NT2/D1 (cell line): ENCODE measurements around the gene ZNF286A.
"Not testable (repeated sequence)": the region's sequence is repeated elsewhere in the genome, so short reads cannot be mapped to it uniquely, and the experiment has no call there.

Experiments used
- DNase-seq: peaks from one replicate; pipeline ENCODE4 v3.0.0-alpha.2; 2011; ENCODE audit warnings: low read depth, low spot score
- H3K27me3 ChIP-seq: 2 replicates; pipeline ENCODE4 v1.6.0; 2011; ENCODE audit warnings: mild to moderate bottlenecking; ENCODE audit not compliant: insufficient read length, insufficient read depth
- H3K36me3 ChIP-seq: 2 replicates; pipeline ENCODE4 v1.6.1; 2011; ENCODE audit warnings: mild to moderate bottlenecking, low read length, mixed read lengths; ENCODE audit not compliant: insufficient read depth, insufficient read length
- H3K4me1 ChIP-seq: 2 replicates; pipeline ENCODE4 v1.5.1; 2011; ENCODE audit not compliant: insufficient read depth, insufficient read length
- H3K4me3 ChIP-seq: 2 replicates; pipeline ENCODE4 v1.5.1; 2011; ENCODE audit warnings: low read depth; ENCODE audit not compliant: insufficient read length
- H3K9ac ChIP-seq: 2 replicates; pipeline ENCODE4 v1.6.0; 2011; ENCODE audit warnings: low read depth; ENCODE audit not compliant: insufficient read length
- H3K9me3 ChIP-seq: 2 replicates; pipeline ENCODE4 v1.5.1; 2011; ENCODE audit warnings: mild to moderate bottlenecking, low read length; ENCODE audit not compliant: insufficient read depth
- SUZ12 ChIP-seq: IDR thresholded peaks from 2 replicates; pipeline ENCODE4 v1.6.1; 2011; ENCODE audit not compliant: insufficient read length, insufficient read depth; ENCODE audit errors: extremely low read depth
- YY1 ChIP-seq: IDR thresholded peaks from 2 replicates; pipeline ENCODE4 v1.6.1; 2011; ENCODE audit not compliant: insufficient read length, insufficient read depth
- ZNF274 ChIP-seq: IDR thresholded peaks from 2 replicates; pipeline ENCODE4 v1.6.1; 2011; ENCODE audit warnings: mild to moderate bottlenecking, low read depth, low read length

ZNF286A gene

DNA sequence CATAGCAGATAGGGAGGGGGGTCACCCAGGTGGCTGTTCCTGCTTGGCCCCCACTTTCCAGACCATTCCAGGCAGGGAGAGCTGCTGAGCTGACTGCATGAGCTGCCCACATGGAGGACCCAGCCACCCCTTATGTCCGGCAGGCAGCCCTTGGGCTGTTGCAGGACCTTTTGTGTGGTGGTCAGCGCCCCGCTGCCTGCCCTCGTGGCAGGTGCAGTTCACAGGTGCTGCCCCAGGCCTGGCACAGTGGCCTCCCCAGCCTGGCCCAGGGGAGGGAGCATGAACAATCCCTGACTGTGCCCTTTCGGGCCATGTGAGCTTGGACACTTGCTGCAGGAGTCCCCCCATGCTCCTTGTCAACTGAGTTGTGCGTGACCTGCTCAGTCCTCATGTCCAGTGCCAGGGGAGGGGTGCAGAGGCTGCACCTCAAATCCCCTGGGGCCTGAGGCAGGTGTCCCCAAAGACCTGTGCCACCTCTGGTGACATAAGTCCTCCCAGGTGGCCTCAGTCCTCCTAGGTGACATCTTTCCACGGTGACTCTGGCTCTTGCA, 41.1 kb downstream of the ZNF286A start:
- no peaks in the 10 kb centered on the region for H3K4me1 ChIP-seq
- H3K4me3 ChIP-seq: no peak overlapping the region
- H3K27me3 ChIP-seq: no peaks in the 10 kb centered on the region
- DNase-seq: no peak
- TF ChIP-seq YY1 (no peak), ZNF274 (no peak), SUZ12 (no peak)
- H3K36me3 ChIP-seq: no peaks in the 10 kb centered on the region
- H3K9me3 ChIP-seq: no peaks in the 10 kb centered on the region
- no peak overlapping the region for H3K9ac ChIP-seq

DNA sequence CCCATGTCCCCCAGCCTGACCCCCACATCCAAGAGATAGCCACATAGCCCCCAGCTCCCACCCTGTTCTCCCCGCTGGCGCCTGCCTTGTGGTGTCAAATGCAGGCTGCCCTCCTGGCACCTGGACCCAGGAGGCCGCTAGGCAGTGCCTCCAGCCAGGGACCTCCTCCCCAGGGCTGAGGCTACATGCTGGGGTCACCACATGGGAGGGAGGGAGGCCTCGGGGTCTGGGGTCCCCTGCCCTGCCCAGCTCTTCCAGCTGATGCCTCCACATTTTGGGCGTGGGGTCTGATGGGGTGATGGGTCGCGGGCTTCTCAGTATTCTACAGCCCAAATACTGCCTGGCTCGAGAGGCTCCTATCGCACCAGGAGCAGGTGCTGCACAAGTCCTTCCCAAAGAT, 42.1 kb downstream of the ZNF286A start:
- 0 out of 2 replicates have a peak, but pooled peaks cover 2% of the 10 kb centered on the region for H3K9me3 ChIP-seq
- TF ChIP-seq ZNF274 (no peak), YY1 (no peak), SUZ12 (no peak)
- H3K9ac ChIP-seq: no peak overlapping the region
- H3K4me1 ChIP-seq: no peaks in the 10 kb centered on the region
- H3K4me3 ChIP-seq: no peak overlapping the region
- H3K27me3 ChIP-seq: no peaks in the 10 kb centered on the region
- no peaks in the 10 kb centered on the region for H3K36me3 ChIP-seq
- DNase-seq: no peak

DNA sequence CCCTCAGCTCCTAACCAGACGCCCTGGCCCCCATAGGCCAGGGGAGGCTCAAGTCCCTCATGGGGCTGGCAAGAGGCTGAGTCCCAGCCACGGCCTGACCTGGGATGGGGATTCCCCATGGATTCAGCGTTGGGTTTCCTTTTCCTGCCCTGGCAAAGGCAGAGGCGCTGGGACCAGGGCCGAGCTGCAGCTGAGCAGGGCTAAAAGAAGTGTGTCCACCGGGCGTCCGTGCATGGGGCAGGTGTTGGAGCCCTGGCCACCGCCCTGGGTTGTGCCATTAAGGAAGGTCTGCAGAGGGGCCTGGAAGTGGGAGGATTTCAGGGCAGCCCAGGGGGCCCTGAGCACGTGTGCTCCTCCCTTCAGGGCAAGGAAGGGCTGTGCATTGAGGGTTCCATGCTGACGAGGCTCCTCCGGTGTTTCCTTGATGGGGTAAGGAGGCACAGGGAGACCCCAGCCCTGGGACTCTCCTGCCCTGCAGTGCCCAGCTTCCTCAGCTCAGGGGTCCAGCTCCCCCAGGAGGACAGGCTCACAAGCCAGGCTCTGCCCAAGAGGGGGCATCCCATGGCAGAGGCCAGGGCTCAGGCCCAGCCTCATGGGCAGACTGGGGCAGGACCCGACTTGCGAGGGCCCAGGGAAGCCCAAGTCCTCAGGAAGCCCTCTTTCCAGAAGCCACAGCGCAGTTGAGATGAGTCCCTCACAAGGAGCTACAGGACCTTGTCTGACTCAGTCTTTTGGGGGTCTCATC, 42.7 kb downstream of the ZNF286A start:
- no peak for DNase-seq
- Histone ChIP-seq H3K4me3 (no peak overlapping the region), H3K27me3 (no peaks in the 10 kb centered on the region), H3K9me3 (0 out of 2 replicates have a peak, but pooled peaks cover 4% of the 10 kb centered on the region), H3K4me1 (no peaks in the 10 kb centered on the region), H3K9ac (no peak overlapping the region), H3K36me3 (no peaks in the 10 kb centered on the region)
- TF ChIP-seq ZNF274: no peak
- no peak for TF ChIP-seq YY1
- no peak for TF ChIP-seq SUZ12

DNA sequence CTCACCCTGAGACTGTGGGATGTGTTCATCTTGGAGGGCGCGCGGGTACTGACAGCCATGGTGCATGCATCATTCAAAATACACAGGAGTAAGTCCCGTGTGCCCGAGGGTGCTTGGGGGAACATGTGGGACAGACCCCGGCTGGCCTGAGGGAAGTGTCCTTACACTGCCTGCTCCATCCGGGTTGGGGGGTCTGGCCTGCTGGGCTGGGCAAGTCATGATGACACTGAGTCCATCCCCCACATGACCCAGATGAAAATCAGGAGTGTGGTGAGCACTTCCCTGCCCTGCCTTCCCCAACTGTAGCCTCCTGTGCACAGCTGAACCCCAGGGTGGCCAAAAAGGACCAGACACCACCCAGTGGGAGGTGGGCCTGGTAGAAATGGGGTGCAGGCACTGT, 43.4 kb downstream of the ZNF286A start:
- Histone ChIP-seq H3K27me3 (no peaks in the 10 kb centered on the region), H3K36me3 (no peaks in the 10 kb centered on the region), H3K4me3 (no peak overlapping the region), H3K9me3 (0 out of 2 replicates have a peak, but pooled peaks cover 4% of the 10 kb centered on the region), H3K9ac (no peak overlapping the region), H3K4me1 (no peaks in the 10 kb centered on the region)
- TF ChIP-seq ZNF274: no peak
- no peak for TF ChIP-seq YY1
- no peak for TF ChIP-seq SUZ12
- no peak for DNase-seq

DNA sequence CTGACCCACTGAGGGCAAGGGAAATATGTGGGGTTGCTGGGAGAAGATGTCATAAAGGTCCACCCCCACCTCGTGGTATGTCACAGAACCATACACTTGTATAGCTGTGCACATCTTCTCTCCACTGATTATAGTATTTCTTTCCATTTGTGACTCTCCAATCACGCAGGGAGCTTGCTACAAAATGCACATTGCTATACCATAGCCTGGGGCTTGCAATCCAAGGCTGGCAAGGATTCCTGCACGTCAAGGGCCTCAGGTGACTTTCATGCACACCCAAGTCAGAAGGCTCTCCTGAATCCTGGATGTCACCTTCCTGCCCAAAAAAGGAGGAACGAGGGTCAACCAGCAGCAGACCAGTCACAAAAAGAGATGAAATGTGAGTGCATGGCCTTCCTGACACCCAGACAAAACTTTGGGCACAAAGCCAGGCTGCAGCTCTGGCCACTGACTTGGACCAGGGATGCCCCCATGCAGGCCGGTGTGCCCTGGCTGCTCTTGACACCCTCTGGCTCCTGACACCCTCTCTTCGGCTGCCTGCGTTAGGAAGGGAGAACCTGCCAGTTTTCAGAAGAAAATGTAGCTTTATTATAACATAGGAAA, 44.6 kb downstream of the ZNF286A start:
- H3K4me3 ChIP-seq: no peak overlapping the region
- no peak overlapping the region for H3K9ac ChIP-seq
- H3K4me1 ChIP-seq: no peaks in the 10 kb centered on the region
- no peaks in the 10 kb centered on the region for H3K27me3 ChIP-seq
- no peaks in the 10 kb centered on the region for H3K36me3 ChIP-seq
- no peak for DNase-seq
- 0 out of 2 replicates have a peak, but pooled peaks cover 4% of the 10 kb centered on the region for H3K9me3 ChIP-seq
- TF ChIP-seq YY1: no peak
- TF ChIP-seq SUZ12: no peak
- no peak for TF ChIP-seq ZNF274

DNA sequence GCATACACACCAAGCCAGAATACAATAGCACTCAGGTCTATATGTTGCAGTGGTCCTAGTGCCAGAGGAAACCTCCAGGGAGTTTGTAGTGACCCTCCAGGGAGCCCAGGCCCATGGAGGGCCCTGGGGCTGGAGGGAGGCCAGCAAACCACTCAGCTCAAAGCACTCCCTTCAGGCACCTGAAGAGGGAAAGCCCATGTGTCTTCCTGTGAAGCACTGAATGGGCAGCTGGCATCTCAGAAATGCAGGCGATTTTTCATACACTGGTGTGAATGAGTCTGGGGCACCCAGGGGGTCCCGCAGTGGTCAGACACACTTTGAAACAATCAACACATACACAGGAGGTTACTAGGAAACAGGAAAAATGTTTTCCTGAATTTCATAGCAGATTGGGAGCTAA, 45.3 kb downstream of the ZNF286A start:
- TF ChIP-seq ZNF274 (no peak), SUZ12 (no peak), YY1 (no peak)
- Histone ChIP-seq H3K4me1 (no peaks in the 10 kb centered on the region), H3K9ac (no peak overlapping the region), H3K36me3 (no peaks in the 10 kb centered on the region), H3K27me3 (no peaks in the 10 kb centered on the region), H3K9me3 (0 out of 2 replicates have a peak, but pooled peaks cover 4% of the 10 kb centered on the region), H3K4me3 (no peak overlapping the region)
- no peak for DNase-seq

DNA sequence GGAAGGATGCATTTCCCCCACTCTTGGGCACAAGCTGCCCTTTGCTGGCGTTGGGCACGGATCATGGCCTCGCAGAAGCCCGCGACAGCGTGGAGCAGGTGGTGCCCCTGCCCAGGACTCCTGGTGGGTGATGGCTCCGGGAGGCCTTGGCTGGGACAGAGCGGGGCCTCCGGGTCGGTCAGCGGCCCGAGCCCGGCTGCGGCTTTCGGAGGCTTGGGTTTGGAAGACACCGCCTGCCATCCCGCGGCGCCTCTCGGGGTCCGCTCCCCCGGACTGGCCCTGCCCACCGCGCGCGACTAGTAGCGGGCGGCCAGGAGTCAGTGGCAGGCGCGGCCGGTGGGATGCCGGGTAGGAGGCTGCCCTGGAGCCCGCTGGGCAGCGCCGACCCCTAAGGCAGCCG, 49.9 kb downstream of the ZNF286A start:
- not testable (repeated sequence) for H3K4me3 ChIP-seq, H3K4me1 ChIP-seq, H3K9ac ChIP-seq, H3K9me3 ChIP-seq, H3K27me3 ChIP-seq, H3K36me3 ChIP-seq, DNase-seq

DNA sequence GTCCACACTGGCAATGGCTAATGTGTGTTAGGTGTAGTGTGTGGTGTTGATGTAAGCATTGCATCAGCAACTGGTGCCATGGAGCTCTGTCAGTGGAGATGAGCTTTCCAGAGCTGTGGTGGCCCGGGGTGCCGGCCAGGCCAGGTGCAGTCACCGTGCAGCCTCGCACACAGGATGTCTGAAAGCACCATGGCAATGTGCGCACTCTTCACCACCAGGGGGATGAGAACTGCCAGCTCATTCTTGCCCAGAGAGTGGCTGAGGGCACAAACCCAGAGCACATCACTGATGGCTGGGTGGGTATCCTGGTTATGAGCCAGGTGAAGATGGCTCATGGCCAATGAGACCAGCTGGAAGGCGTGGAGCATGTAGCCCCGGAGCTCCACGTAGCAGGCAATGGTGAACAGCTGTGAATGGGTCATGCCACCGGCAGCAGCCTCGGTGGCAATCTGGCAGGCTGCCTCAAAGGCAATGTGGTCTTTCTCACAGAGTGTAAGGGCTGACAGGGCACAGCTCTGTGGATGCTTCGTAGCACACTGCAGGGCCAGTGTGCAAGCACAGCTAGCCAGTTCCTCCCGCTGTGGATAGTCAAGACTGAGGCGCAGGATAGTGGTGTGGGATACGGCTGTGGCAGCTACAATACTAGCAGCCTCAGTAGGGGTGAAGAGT, 69.4 kb downstream of the ZNF286A start:
- not testable (repeated sequence) for H3K27me3 ChIP-seq, DNase-seq, H3K9ac ChIP-seq, H3K4me1 ChIP-seq, H3K4me3 ChIP-seq, H3K9me3 ChIP-seq, H3K36me3 ChIP-seq
